RWPE2 (cell line): Measurements from ENCODE around the gene NATD1.

Source experiments
- ATAC-seq: fragments of 200-7000 bp; cut with Tn5 transposase; 3 replicates; pipeline ENCODE4 v1.9.1; 2021; ENCODE audit warnings: low read depth
- DNase-seq: peaks from one replicate; pipeline ENCODE4 v3.0.0-alpha.2; 2020; ENCODE audit warnings: low spot score
- H3K27ac ChIP-seq: fragments of 450-650 bp; 2 replicates; pipeline ENCODE4 v1.5.1; 2017; ENCODE audit warnings: mild to moderate bottlenecking; ENCODE audit not compliant: poor library complexity, severe bottlenecking
- H3K27me3 ChIP-seq: fragments of 250-450 bp; sonication (Bioruptor Pico); 2 replicates; pipeline ENCODE4 v1.5.1; 2021; ENCODE audit warnings: mild to moderate bottlenecking, moderate library complexity; ENCODE audit not compliant: insufficient read depth, poor library complexity, severe bottlenecking
- H3K36me3 ChIP-seq: fragments of 250-450 bp; sonication (Bioruptor Pico); 2 replicates; pipeline ENCODE4 v1.5.1; 2020; ENCODE audit warnings: low read depth, mild to moderate bottlenecking, moderate library complexity
- H3K4me1 ChIP-seq: fragments of 250-450 bp; sonication (Bioruptor Pico); 2 replicates; pipeline ENCODE4 v1.5.1; 2021; ENCODE audit warnings: mild to moderate bottlenecking, moderate library complexity; ENCODE audit not compliant: insufficient read depth, poor library complexity, severe bottlenecking
- H3K4me3 ChIP-seq: fragments of 250-450 bp; sonication (Bioruptor Pico); 2 replicates; pipeline ENCODE4 v1.5.1; 2021; ENCODE audit warnings: mild to moderate bottlenecking, moderate library complexity; ENCODE audit not compliant: severe bottlenecking
- H3K9me3 ChIP-seq: fragments of 250-450 bp; sonication (Bioruptor Pico); 2 replicates; pipeline ENCODE4 v1.5.1; 2021; ENCODE audit warnings: mild to moderate bottlenecking, moderate library complexity; ENCODE audit not compliant: severe bottlenecking
- CTCF ChIP-seq: fragments of 450-650 bp; IDR thresholded peaks from one replicate; pipeline ENCODE4 v1.5.1; 2017; ENCODE audit warnings: mild to moderate bottlenecking, moderate library complexity; ENCODE audit not compliant: poor library complexity, severe bottlenecking

Gene NATD1

GRCh38 chr17:21286066-21286770, 33.0 kb upstream of the NATD1 start:
- Histone ChIP-seq H3K9me3 (no peaks in the 10 kb centered on the region), H3K36me3 (peaks cover 6% of the 10 kb centered on the region), H3K27ac (peak overlapping the region; percentile 93), H3K27me3 (no peaks in the 10 kb centered on the region), H3K4me3 (peak overlapping the region; percentile 59), H3K4me1 (peaks cover 29% of the 10 kb centered on the region)
- DNase-seq (peak; percentile 98), ATAC-seq (peak; percentile 62)
- TF ChIP-seq CTCF = no peak

- DNase-seq = no peak
- peaks cover 6% of the 10 kb centered on the region; the same call in 1 of the 2 replicates for H3K36me3 ChIP-seq
- H3K4me3 ChIP-seq = peak overlapping the region; percentile 59
- no peak for ATAC-seq
- no peaks in the 10 kb centered on the region for H3K27me3 ChIP-seq
- no peak for TF ChIP-seq CTCF
- peak overlapping the region; percentile 93 for H3K27ac ChIP-seq
- peaks cover 29% of the 10 kb centered on the region for H3K4me1 ChIP-seq
- H3K9me3 ChIP-seq = no peaks in the 10 kb centered on the region
Measured at GRCh38 chr17:21285164-21286065, 32.2 kb upstream of the NATD1 start.

GRCh38 chr17:21284319-21285163, 31.3 kb upstream of the NATD1 start, which contains the start of gene MAP2K3:
Gene MAP2K3, plus strand, starts transcription at chr17:21284711. Its CDS starts 210 bp downstream, at chr17:21284921.
- H3K36me3 ChIP-seq = 0 out of 2 replicates have a peak, but pooled peaks cover 6% of the 10 kb centered on the region
- ATAC-seq = peak; percentile 65
- H3K4me3 ChIP-seq = peak within 1 kb of the TSS; percentile 59
- TF ChIP-seq CTCF = no peak
- H3K4me1 ChIP-seq = peaks cover 29% of the 10 kb centered on the region
- no peaks in the 10 kb centered on the region for H3K27me3 ChIP-seq
- no peaks in the 10 kb centered on the region for H3K9me3 ChIP-seq
- peak; percentile 99 for DNase-seq
- H3K27ac ChIP-seq = peak within 1 kb of the TSS; percentile 93

GRCh38 chr17:21283482-21284318, 30.5 kb upstream of the NATD1 start:
- H3K27me3 ChIP-seq = no peaks in the 10 kb centered on the region
- H3K4me3 ChIP-seq = peak overlapping the region; percentile 59
- no peak for TF ChIP-seq CTCF
- peak; percentile 49 for DNase-seq
- no peak overlapping the region for H3K27ac ChIP-seq
- ATAC-seq = peak; percentile 0; the same call in 1 of the 3 replicates
- H3K4me1 ChIP-seq = peaks cover 26% of the 10 kb centered on the region
- H3K36me3 ChIP-seq = 0 out of 2 replicates have a peak, but pooled peaks cover 5% of the 10 kb centered on the region
- H3K9me3 ChIP-seq = no peaks in the 10 kb centered on the region
